H4 (cell line): ENCODE measurements around the gene SNTG2. TPM values are rescaled to one million over a fixed set of nuclear protein-coding genes. Genes with fewer than 3 reads are reported as not detected.
"Not testable (repeated sequence)": the region's sequence is repeated elsewhere in the genome, so short reads cannot be mapped to it uniquely, and the experiment has no call there.

Experiments
- DNase-seq: peaks from one replicate; pipeline ENCODE4 v3.0.0-alpha.2; 2015; ENCODE audit warnings: low spot score
- total RNA-seq: library from RNA; depleted of rRNA; stranded (reverse); fragments of >200 nt; shearing (Covaris generic); gene quantifications from 2 replicates; pipeline ENCODE4 v1.2.3, GENCODE V29; 2014; rRNA removed

SNTG2 gene
- total RNA-seq: not detected in 2 replicates

GRCh38 chr2:950080-950966 lies at the start of gene SNTG2:
SNTG2 (plus strand) TSS chr2:950849; CDS start chr2:950997, 148 bp downstream.
- DNase-seq: no peak

- DNase-seq: no peak
Observed at GRCh38 chr2:902584-902983, 48.1 kb upstream of the SNTG2 start.

- no peak for DNase-seq
Observed at GRCh38 chr2:903223-903900, 47.3 kb upstream of the SNTG2 start.

- DNase-seq: no peak
Observed at GRCh38 chr2:904246-905024, 46.2 kb upstream of the SNTG2 start.

GRCh38 chr2:905091-905832 lies 45.4 kb upstream of the SNTG2 start:
- no peak for DNase-seq

- DNase-seq: no peak
Observed at GRCh38 chr2:905833-906140, 44.9 kb upstream of the SNTG2 start.

GRCh38 chr2:907706-908105 lies 42.9 kb upstream of the SNTG2 start:
- no peak for DNase-seq

GRCh38 chr2:908568-908967 lies 42.1 kb upstream of the SNTG2 start:
- DNase-seq: no peak

- not testable (repeated sequence) for DNase-seq
Observed at GRCh38 chr2:909764-910379, 40.8 kb upstream of the SNTG2 start.

- DNase-seq: no peak
Observed at GRCh38 chr2:910698-911097, 40.0 kb upstream of the SNTG2 start.

- DNase-seq: no peak
Observed at GRCh38 chr2:915979-916378, 34.7 kb upstream of the SNTG2 start.

GRCh38 chr2:916935-917334 lies 33.7 kb upstream of the SNTG2 start:
- no peak for DNase-seq

GRCh38 chr2:919672-920071 lies 31.0 kb upstream of the SNTG2 start:
- DNase-seq: no peak

- no peak for DNase-seq
Observed at GRCh38 chr2:920573-920972, 30.1 kb upstream of the SNTG2 start.

GRCh38 chr2:920999-921398 lies 29.6 kb upstream of the SNTG2 start:
- no peak for DNase-seq

- DNase-seq: no peak
Observed at GRCh38 chr2:922185-922584, 28.5 kb upstream of the SNTG2 start.

GRCh38 chr2:923832-924601 lies 26.6 kb upstream of the SNTG2 start:
- no peak for DNase-seq

GRCh38 chr2:924701-925100 lies 25.9 kb upstream of the SNTG2 start:
- no peak for DNase-seq

- DNase-seq: no peak
Observed at GRCh38 chr2:925309-925708, 25.3 kb upstream of the SNTG2 start.

GRCh38 chr2:925711-926110 lies 24.9 kb upstream of the SNTG2 start:
- no peak for DNase-seq
